Adipocyte (in vitro differentiated cells): Measurements from ENCODE around the gene TP73.

Experiments used
- DNase-seq: peaks from one replicate; pipeline ENCODE4 v3.0.0-alpha.2; 2015; ENCODE audit warnings: low read depth
- H3K27me3 ChIP-seq: replicated peaks from 2 replicates; pipeline ENCODE4 v1.7.0; 2013; ENCODE audit warnings: mild to moderate bottlenecking, low read length, moderate library complexity; ENCODE audit not compliant: control insufficient read depth, insufficient read depth
- H3K36me3 ChIP-seq: 2 replicates; pipeline ENCODE4 v1.7.0; 2013; ENCODE audit warnings: low read length, mild to moderate bottlenecking, moderate library complexity; ENCODE audit not compliant: control insufficient read depth, insufficient read depth, severe bottlenecking
- H3K4me1 ChIP-seq: 2 replicates; pipeline ENCODE4 v1.7.0; 2013; ENCODE audit warnings: mild to moderate bottlenecking, low read length, moderate library complexity; ENCODE audit not compliant: control insufficient read depth, insufficient read depth
- H3K4me3 ChIP-seq: 2 replicates; pipeline ENCODE4 v1.7.0; 2013; ENCODE audit warnings: mild to moderate bottlenecking, low read length, moderate library complexity
- H3K9ac ChIP-seq: 2 replicates; pipeline ENCODE4 v1.7.0; 2013; ENCODE audit warnings: mild to moderate bottlenecking, low read length, moderate library complexity
- H3K9me3 ChIP-seq: 2 replicates; pipeline ENCODE4 v1.7.0; 2013; ENCODE audit warnings: mild to moderate bottlenecking, low read length, moderate library complexity; ENCODE audit not compliant: control insufficient read depth

TP73 gene

GRCh38 chr1:3660704-3661103 is 8.4 kb downstream of the TP73 start:
- H3K9me3 ChIP-seq: no peaks in the 10 kb centered on the region
- no peaks in the 10 kb centered on the region for H3K4me1 ChIP-seq
- no peaks in the 10 kb centered on the region for H3K36me3 ChIP-seq
- no peak overlapping the region for H3K9ac ChIP-seq
- H3K27me3 ChIP-seq: peaks cover 56% of the 10 kb centered on the region
- H3K4me3 ChIP-seq: no peak overlapping the region
- peak; percentile 14 for DNase-seq

GRCh38 chr1:3661631-3662030 is 9.3 kb downstream of the TP73 start:
- peaks cover 52% of the 10 kb centered on the region for H3K27me3 ChIP-seq
- no peak overlapping the region for H3K9ac ChIP-seq
- no peak for DNase-seq
- H3K36me3 ChIP-seq: no peaks in the 10 kb centered on the region
- no peaks in the 10 kb centered on the region for H3K4me1 ChIP-seq
- H3K9me3 ChIP-seq: no peaks in the 10 kb centered on the region
- H3K4me3 ChIP-seq: no peak overlapping the region

GRCh38 chr1:3662080-3662671 is 9.9 kb downstream of the TP73 start:
- Histone ChIP-seq H3K36me3 (no peaks in the 10 kb centered on the region), H3K27me3 (peaks cover 51% of the 10 kb centered on the region), H3K9me3 (no peaks in the 10 kb centered on the region), H3K9ac (no peak overlapping the region), H3K4me1 (no peaks in the 10 kb centered on the region), H3K4me3 (no peak overlapping the region)
- DNase-seq: no peak

- H3K9ac ChIP-seq: no peak overlapping the region
- H3K4me3 ChIP-seq: no peak overlapping the region
- DNase-seq: no peak
- H3K27me3 ChIP-seq: peaks cover 38% of the 10 kb centered on the region
- no peaks in the 10 kb centered on the region for H3K4me1 ChIP-seq
- no peaks in the 10 kb centered on the region for H3K36me3 ChIP-seq
- no peaks in the 10 kb centered on the region for H3K9me3 ChIP-seq
Observed at GRCh38 chr1:3663999-3664699, 11.8 kb downstream of the TP73 start.

GRCh38 chr1:3664700-3665375 is 12.5 kb downstream of the TP73 start:
- Histone ChIP-seq H3K36me3 (no peaks in the 10 kb centered on the region), H3K27me3 (peaks cover 40% of the 10 kb centered on the region)

GRCh38 chr1:3668148-3668547 is 15.8 kb downstream of the TP73 start:
- Histone ChIP-seq H3K36me3 (no peaks in the 10 kb centered on the region), H3K9me3 (no peaks in the 10 kb centered on the region), H3K27me3 (peaks cover 46% of the 10 kb centered on the region), H3K4me3 (no peak overlapping the region), H3K4me1 (no peaks in the 10 kb centered on the region), H3K9ac (no peak overlapping the region)
- no peak for DNase-seq

More at GRCh38 chr1:3664700-3665375, 12.5 kb downstream of the TP73 start:
- no peak for DNase-seq
- no peaks in the 10 kb centered on the region for H3K9me3 ChIP-seq
- H3K4me3 ChIP-seq: no peak overlapping the region
- no peak overlapping the region for H3K9ac ChIP-seq
- H3K4me1 ChIP-seq: no peaks in the 10 kb centered on the region

- no peak for DNase-seq
- H3K36me3 ChIP-seq: no peaks in the 10 kb centered on the region
- no peaks in the 10 kb centered on the region for H3K4me1 ChIP-seq
- no peaks in the 10 kb centered on the region for H3K9me3 ChIP-seq
- H3K27me3 ChIP-seq: peaks cover 42% of the 10 kb centered on the region
- H3K9ac ChIP-seq: no peak overlapping the region
- no peak overlapping the region for H3K4me3 ChIP-seq
Observed at GRCh38 chr1:3668585-3669300, 16.4 kb downstream of the TP73 start.

GRCh38 chr1:3669421-3669821 is 17.1 kb downstream of the TP73 start:
- no peaks in the 10 kb centered on the region for H3K9me3 ChIP-seq
- H3K27me3 ChIP-seq: peaks cover 47% of the 10 kb centered on the region
- no peak overlapping the region for H3K4me3 ChIP-seq
- no peak overlapping the region for H3K9ac ChIP-seq
- DNase-seq: no peak
- no peaks in the 10 kb centered on the region for H3K36me3 ChIP-seq
- no peaks in the 10 kb centered on the region for H3K4me1 ChIP-seq

- no peaks in the 10 kb centered on the region for H3K4me1 ChIP-seq
- H3K4me3 ChIP-seq: no peak overlapping the region
- no peak for DNase-seq
- H3K9ac ChIP-seq: no peak overlapping the region
- no peaks in the 10 kb centered on the region for H3K9me3 ChIP-seq
- H3K36me3 ChIP-seq: no peaks in the 10 kb centered on the region
- H3K27me3 ChIP-seq: peaks cover 41% of the 10 kb centered on the region
Observed at GRCh38 chr1:3669971-3670431, 17.7 kb downstream of the TP73 start.

GRCh38 chr1:3670823-3671265 is 18.5 kb downstream of the TP73 start:
- H3K4me1 ChIP-seq: no peaks in the 10 kb centered on the region
- peaks cover 46% of the 10 kb centered on the region for H3K27me3 ChIP-seq
- no peak for DNase-seq
- H3K9me3 ChIP-seq: no peaks in the 10 kb centered on the region
- no peak overlapping the region for H3K4me3 ChIP-seq
- no peak overlapping the region for H3K9ac ChIP-seq
- H3K36me3 ChIP-seq: no peaks in the 10 kb centered on the region
